Activated T-cell treated with anti-CD3 and anti-CD28 coated beads, Interleukin-2, amount 50 U/mL, for 4 hours (primary cell): Measurements from ENCODE around the gene ST13. TPM values are rescaled to one million over a fixed set of nuclear protein-coding genes. Genes with fewer than 3 reads are reported as not detected.
A peak's percentile ranks its signal among the peaks of the same experiment; 100 is the strongest.
"Not testable (repeated sequence)": the region's sequence is repeated elsewhere in the genome, so short reads cannot be mapped to it uniquely, and the experiment has no call there.

Experiments
- ATAC-seq, 2 donors: fragments of 200-7000 bp; cut with Tn5 transposase; one replicate each; pipeline ENCODE4 v1.10.0; 2021
- DNase-seq: peaks from one replicate; pipeline ENCODE4 v3.0.0-alpha.2; 2020
- H3K27me3 Mint-ChIP-seq: one replicate; pipeline ENCODE4 v1.8.0; 2021; ENCODE audit warnings: low read depth, mixed read lengths
- H3K36me3 Mint-ChIP-seq: one replicate; pipeline ENCODE4 v1.8.0; 2022; ENCODE audit warnings: mixed read lengths; ENCODE audit not compliant: insufficient read depth
- H3K4me1 Mint-ChIP-seq: one replicate; pipeline ENCODE4 v1.8.0; 2021; ENCODE audit warnings: low read depth, mixed read lengths
- H3K4me3 Mint-ChIP-seq: one replicate; pipeline ENCODE4 v1.8.0; 2021; ENCODE audit warnings: mild to moderate bottlenecking, moderate library complexity, mixed read lengths
- H3K9me3 Mint-ChIP-seq: one replicate; pipeline ENCODE4 v1.8.0; 2021; ENCODE audit warnings: mixed read lengths
- total RNA-seq, 3 donors: library from RNA; stranded (reverse); gene quantifications; one replicate each; pipeline ENCODE4 v1.2.1, GENCODE V29; 2021

Gene ST13
- total RNA-seq, 3 donors from 2014 or later = 243 to 270 (median 253) TPM

DNA sequence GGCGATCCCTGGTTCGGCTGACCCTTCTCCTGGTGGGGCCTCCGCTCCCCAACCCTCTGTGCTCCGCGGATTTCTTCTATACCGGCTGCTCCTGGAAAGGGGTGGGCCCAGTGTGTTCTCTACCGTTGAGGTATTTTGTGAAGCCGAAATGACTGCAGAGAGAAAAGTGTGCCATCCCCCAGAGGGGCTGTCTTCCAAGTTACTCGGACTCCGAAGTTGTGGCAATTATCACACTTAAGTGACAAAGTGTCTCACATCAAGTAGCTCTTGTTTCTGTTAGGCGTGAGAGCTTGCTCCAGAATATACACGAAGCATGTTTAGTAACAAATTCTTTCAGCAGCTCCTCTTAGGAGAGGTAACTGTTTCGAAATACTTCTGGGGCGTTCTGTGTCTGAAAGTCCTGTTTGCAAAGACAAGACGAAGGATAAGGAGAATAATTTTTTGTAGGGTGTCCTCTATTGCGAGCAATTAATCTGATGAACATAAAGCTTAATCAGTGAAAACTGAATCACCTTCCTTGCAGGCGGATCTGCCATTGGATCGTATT is 943 bp upstream of the ST13 start:
- Mint-ChIP-seq H3K4me3 (peak overlapping the region; percentile 99), H3K27me3 (no peaks in the 10 kb centered on the region), H3K4me1 (peaks cover 40% of the 10 kb centered on the region), H3K9me3 (no peaks in the 10 kb centered on the region), H3K36me3 (peaks cover 23% of the 10 kb centered on the region)
- DNase-seq = no peak
- ATAC-seq = peak; percentile 3 to 5

DNA sequence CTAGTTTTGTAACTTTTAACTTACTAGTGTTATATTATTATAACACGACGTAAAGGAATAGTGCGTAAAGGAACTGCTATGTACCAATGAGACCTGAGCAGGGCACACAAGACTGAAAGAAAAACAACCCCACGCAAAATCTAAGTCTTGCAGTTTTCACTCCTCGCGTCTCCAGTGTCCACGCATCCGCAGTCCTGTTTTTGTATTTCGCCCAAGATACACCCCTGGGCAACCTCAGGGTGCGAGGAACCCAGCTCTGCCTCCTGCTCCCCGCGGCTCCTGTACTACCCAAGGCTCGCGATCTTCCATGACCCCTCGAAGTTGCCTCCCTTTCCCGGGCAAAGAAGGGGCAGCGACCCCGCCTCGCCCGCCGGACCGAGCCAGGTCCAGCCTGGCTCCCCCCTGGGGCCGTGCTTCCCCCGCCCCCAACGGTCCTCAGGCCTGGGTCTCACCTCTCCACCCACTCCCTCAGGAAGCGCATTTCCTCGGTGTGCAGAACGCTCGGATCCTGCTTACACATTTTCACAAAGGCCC is 393 bp downstream of the ST13 start:
- peak overlapping the region; percentile 99 for H3K4me3 Mint-ChIP-seq
- H3K36me3 Mint-ChIP-seq = peaks cover 17% of the 10 kb centered on the region
- ATAC-seq (peak; percentile 13 to 20), DNase-seq (no peak)
- H3K9me3 Mint-ChIP-seq = no peaks in the 10 kb centered on the region
- H3K4me1 Mint-ChIP-seq = peaks cover 48% of the 10 kb centered on the region
- H3K27me3 Mint-ChIP-seq = no peaks in the 10 kb centered on the region

DNA sequence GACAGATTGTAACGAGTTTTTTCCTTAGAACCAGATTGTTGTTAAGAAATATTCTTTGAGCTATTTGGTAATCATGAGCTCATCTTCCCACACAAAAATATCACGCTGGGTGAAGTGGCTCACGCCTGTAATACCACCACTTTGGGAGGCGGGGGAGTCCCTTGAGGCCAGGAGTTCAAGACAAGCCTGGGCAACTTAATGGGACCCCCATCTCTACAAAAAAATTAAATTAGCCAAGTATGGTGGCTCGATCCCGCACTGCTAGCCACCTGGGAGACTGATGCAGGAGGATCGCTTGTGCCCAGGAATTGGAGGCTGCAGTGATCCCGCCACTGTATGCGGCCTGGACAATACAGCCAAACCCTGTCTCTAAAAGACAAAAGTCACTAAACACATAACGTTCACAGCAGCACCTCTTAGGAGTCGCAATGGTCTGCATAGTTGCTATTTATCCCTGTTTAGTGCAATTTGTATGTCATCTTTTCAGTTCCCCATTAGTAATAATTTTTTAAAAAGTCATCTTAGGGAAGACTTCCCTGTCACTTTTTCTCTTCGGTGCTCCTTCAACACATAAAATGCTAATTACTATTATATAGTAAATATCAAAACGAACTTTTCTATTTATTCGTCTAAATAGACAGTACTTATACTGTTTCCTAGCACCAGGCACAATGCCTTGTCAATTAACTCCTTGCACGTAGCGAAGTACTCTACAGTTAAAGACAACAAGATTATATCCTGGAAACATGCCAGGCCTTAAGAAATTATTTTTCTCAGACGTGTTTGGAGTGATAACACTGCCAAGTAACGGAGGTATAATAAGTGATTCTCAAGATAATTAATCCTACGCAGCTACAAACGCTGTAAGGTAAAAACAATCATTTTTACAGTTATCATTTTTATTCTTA is 1.1 kb downstream of the ST13 start:
- Mint-ChIP-seq H3K9me3 (no peaks in the 10 kb centered on the region), H3K4me3 (peak overlapping the region; percentile 99), H3K4me1 (peaks cover 48% of the 10 kb centered on the region), H3K36me3 (peaks cover 15% of the 10 kb centered on the region), H3K27me3 (no peaks in the 10 kb centered on the region)
- no peak for ATAC-seq
- no peak for DNase-seq

- no peak for ATAC-seq
- Mint-ChIP-seq H3K4me3 (peak overlapping the region; percentile 61), H3K36me3 (peaks cover 16% of the 10 kb centered on the region), H3K27me3 (no peaks in the 10 kb centered on the region), H3K4me1 (peaks cover 47% of the 10 kb centered on the region), H3K9me3 (no peaks in the 10 kb centered on the region)
- DNase-seq = no peak
Measured at GRCh38 chr22:40853961-40854360, 2.5 kb downstream of the ST13 start.

DNA sequence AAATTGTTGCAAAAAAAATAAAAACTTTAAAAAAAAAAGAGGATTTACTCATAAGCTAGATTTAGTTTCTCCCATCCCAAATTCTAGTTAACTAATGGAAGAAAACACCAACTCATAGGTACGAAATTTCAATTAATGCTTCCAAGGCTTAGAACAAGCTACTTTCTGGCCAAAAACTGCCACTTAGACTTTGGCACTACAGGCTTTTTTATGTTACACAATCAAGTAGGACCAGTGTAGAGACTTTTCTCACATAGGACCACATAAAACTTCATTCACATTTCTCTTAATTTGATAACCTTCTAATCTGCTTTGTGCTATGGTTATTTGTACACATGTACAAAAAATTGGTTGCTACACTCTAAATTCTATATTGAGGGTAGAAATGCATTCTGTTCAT is 3.1 kb downstream of the ST13 start:
- H3K4me1 Mint-ChIP-seq = peaks cover 45% of the 10 kb centered on the region
- H3K4me3 Mint-ChIP-seq = peak overlapping the region; percentile 61
- peaks cover 17% of the 10 kb centered on the region for H3K36me3 Mint-ChIP-seq
- no peaks in the 10 kb centered on the region for H3K9me3 Mint-ChIP-seq
- DNase-seq = no peak
- H3K27me3 Mint-ChIP-seq = no peaks in the 10 kb centered on the region
- no peak for ATAC-seq

- not testable (repeated sequence) for H3K9me3 Mint-ChIP-seq, H3K4me3 Mint-ChIP-seq, ATAC-seq, H3K27me3 Mint-ChIP-seq, DNase-seq
- H3K4me1 Mint-ChIP-seq = peaks cover 14% of the 10 kb centered on the region
- peaks cover 32% of the 10 kb centered on the region for H3K36me3 Mint-ChIP-seq
Measured at GRCh38 chr22:40845816-40846215, 10.6 kb downstream of the ST13 start.

- Mint-ChIP-seq H3K9me3 (no peaks in the 10 kb centered on the region), H3K36me3 (peaks cover 36% of the 10 kb centered on the region), H3K27me3 (no peaks in the 10 kb centered on the region), H3K4me1 (peaks cover 10% of the 10 kb centered on the region), H3K4me3 (no peak overlapping the region)
- ATAC-seq (no peak), DNase-seq (no peak)
Measured at GRCh38 chr22:40844951-40845350, 11.5 kb downstream of the ST13 start.

- Mint-ChIP-seq H3K9me3 (no peaks in the 10 kb centered on the region), H3K4me1 (peaks cover 9% of the 10 kb centered on the region), H3K4me3 (no peak overlapping the region), H3K27me3 (no peaks in the 10 kb centered on the region), H3K36me3 (peaks cover 37% of the 10 kb centered on the region)
- ATAC-seq (no peak), DNase-seq (no peak)
Measured at GRCh38 chr22:40838486-40838885, 18.0 kb downstream of the ST13 start.

DNA sequence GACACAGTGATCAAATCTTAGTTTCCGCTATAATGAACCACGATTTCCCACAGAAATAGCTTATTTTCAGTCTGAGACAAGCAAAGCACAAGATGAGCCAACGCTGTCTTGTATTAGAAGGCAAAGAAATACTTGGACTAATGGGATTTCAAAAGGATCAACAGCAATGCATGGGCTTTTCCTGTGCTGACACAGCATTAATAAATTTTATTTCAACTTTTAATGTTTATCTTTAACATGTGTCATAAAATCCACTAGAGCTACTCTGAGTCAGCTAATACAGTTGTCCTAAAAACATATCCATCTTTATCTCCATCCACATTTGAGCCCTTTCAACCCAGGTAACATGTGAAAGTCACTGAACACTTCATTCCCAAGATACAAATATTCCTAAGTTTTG is 21.8 kb downstream of the ST13 start:
- Mint-ChIP-seq H3K36me3 (peaks cover 26% of the 10 kb centered on the region), H3K4me3 (no peak overlapping the region), H3K27me3 (no peaks in the 10 kb centered on the region), H3K9me3 (no peaks in the 10 kb centered on the region), H3K4me1 (no peaks in the 10 kb centered on the region)
- DNase-seq (no peak), ATAC-seq (no peak)

DNA sequence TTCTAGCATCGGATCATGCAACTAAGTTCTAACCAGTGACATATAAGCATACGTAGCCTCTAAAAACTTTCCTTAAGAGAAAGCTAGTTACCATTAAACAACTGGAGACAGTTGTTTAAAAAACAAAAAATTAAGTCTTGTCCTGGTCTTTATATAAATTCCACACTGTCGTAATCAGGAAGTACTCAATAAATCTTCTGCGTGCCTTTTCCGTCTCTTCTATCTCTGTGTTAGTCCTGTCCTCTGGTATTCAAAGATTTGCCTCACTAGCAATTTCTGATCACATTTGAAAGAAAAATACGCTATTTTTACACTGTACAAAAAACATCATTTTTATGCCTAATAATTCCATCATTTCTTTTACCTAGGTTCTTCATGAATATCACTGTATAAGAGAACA is 27.3 kb downstream of the ST13 start:
- ATAC-seq = no peak
- no peaks in the 10 kb centered on the region for H3K9me3 Mint-ChIP-seq
- no peak for DNase-seq
- H3K27me3 Mint-ChIP-seq = no peaks in the 10 kb centered on the region
- H3K36me3 Mint-ChIP-seq = peaks cover 36% of the 10 kb centered on the region
- no peaks in the 10 kb centered on the region for H3K4me1 Mint-ChIP-seq
- H3K4me3 Mint-ChIP-seq = no peak overlapping the region

- no peaks in the 10 kb centered on the region for H3K9me3 Mint-ChIP-seq
- DNase-seq (no peak), ATAC-seq (no peak)
- H3K4me3 Mint-ChIP-seq = no peak overlapping the region
- no peaks in the 10 kb centered on the region for H3K27me3 Mint-ChIP-seq
- H3K36me3 Mint-ChIP-seq = peaks cover 30% of the 10 kb centered on the region
- no peaks in the 10 kb centered on the region for H3K4me1 Mint-ChIP-seq
Measured at GRCh38 chr22:40826984-40827741, 29.3 kb downstream of the ST13 start.

- H3K4me3 Mint-ChIP-seq, ATAC-seq, H3K9me3 Mint-ChIP-seq, DNase-seq, H3K4me1 Mint-ChIP-seq, H3K27me3 Mint-ChIP-seq: not testable (repeated sequence)
- peaks cover 28% of the 10 kb centered on the region for H3K36me3 Mint-ChIP-seq
Measured at GRCh38 chr22:40826292-40826691, 30.1 kb downstream of the ST13 start.

- DNase-seq = no peak
- Mint-ChIP-seq H3K9me3 (no peaks in the 10 kb centered on the region), H3K27me3 (no peaks in the 10 kb centered on the region), H3K4me1 (peaks cover 12% of the 10 kb centered on the region), H3K36me3 (peaks cover 15% of the 10 kb centered on the region), H3K4me3 (no peak overlapping the region)
- no peak for ATAC-seq
Measured at GRCh38 chr22:40823426-40823825, 33.0 kb downstream of the ST13 start.

- peak overlapping the region; percentile 96 for H3K4me3 Mint-ChIP-seq
- ATAC-seq (no peak), DNase-seq (no peak)
- peaks cover 30% of the 10 kb centered on the region for H3K4me1 Mint-ChIP-seq
- no peaks in the 10 kb centered on the region for H3K9me3 Mint-ChIP-seq
- no peaks in the 10 kb centered on the region for H3K27me3 Mint-ChIP-seq
- H3K36me3 Mint-ChIP-seq = peaks cover 4% of the 10 kb centered on the region
Measured at GRCh38 chr22:40819599-40820140, 36.8 kb downstream of the ST13 start.
